GM12878 (cell line): ENCODE data around the gene HTD2. TPM values are rescaled to one million over a fixed set of nuclear protein-coding genes. Genes with fewer than 3 reads are reported as not detected.

Experiments used
- ATAC-seq: fragments of 200-7000 bp; cut with Tn5 transposase; 3 replicates; pipeline ENCODE4 v1.9.1; 2020; ENCODE audit warnings: mild to moderate bottlenecking, moderate library complexity
- BruUV-seq: library from RNA; stranded (reverse); fragments of 400-500 nt; replicated peaks from 2 replicates; lab custom pipeline; 2021; lab: Mats Ljungman, UMichigan
- CTCF ChIA-PET: fragments of 300-600 bp; sonication (Branson Sonifier 250); formaldehyde crosslinking; extraction: SDS; loops from one replicate; lab custom pipeline; 2021; ENCODE audit warnings: inconsistent platforms; lab: Yijun Ruan, JAX
- POLR2A ChIA-PET: fragments of 350-600 bp; formaldehyde crosslinking; extraction: SDS; loops from one replicate; lab custom pipeline; 2021; ENCODE audit warnings: inconsistent platforms; lab: Charles Lee
- RAD21 ChIA-PET: fragments of 300-600 bp; sonication (Branson Sonifier 250); formaldehyde crosslinking; loops from one replicate; lab custom pipeline; 2023; ENCODE audit warnings: antibody characterized with exemption; ENCODE audit not compliant: unreplicated experiment; lab: Charles Lee
- SMC1A ChIA-PET: fragments of 300-600 bp; sonication (Branson Sonifier 250); formaldehyde crosslinking; loops from one replicate; lab custom pipeline; 2023; ENCODE audit not compliant: unreplicated experiment, uncharacterized antibody; lab: Charles Lee
- DNase-seq: peaks from one replicate; pipeline ENCODE4 v3.0.0-alpha.2; 2011; ENCODE audit warnings: low read depth, low spot score
- FAIRE-seq: peaks from 3 replicates; lab custom pipeline; 2011; peaks lifted over from hg19 to GRCh38; lab: Jason Lieb, UNC
- H2AFZ ChIP-seq: 2 replicates; pipeline ENCODE4 v1.6.0; 2011; ENCODE audit warnings: low read depth, low read length, control low read depth; ENCODE audit not compliant: control insufficient read depth
- H3K27ac ChIP-seq: 2 replicates; pipeline ENCODE4 v1.5.1; 2011; ENCODE audit warnings: control low read depth; ENCODE audit not compliant: control insufficient read depth, insufficient read depth
- H3K27me3 ChIP-seq, 2 experiments: replicated peaks in 1 of 2; 2 replicates each; pipeline versions ENCODE4 v1.6.0 to v1.6.1; 2011; ENCODE audit warnings: low read length in 1 of 2; ENCODE audit not compliant: control insufficient read depth in 2 of 2, insufficient read depth in 2 of 2
- H3K36me3 ChIP-seq, 2 experiments: 2 replicates each; pipeline ENCODE4 v1.5.1; 2011; ENCODE audit warnings: low read length in 1 of 2; ENCODE audit not compliant: control insufficient read depth in 2 of 2, insufficient read depth in 2 of 2
- H3K4me1 ChIP-seq: 2 replicates; pipeline ENCODE4 v1.6.1; 2011; ENCODE audit warnings: mild to moderate bottlenecking, low read length, moderate library complexity, mixed read lengths; ENCODE audit not compliant: control insufficient read depth, insufficient read depth
- H3K4me2 ChIP-seq: 2 replicates; pipeline ENCODE4 v1.6.0; 2011; ENCODE audit warnings: control low read depth; ENCODE audit not compliant: control insufficient read depth, insufficient read depth
- H3K4me3 ChIP-seq: fragments of 200-600 bp; sonication (generic); 2 replicates; pipeline ENCODE4 v1.5.1; 2016
- H3K79me2 ChIP-seq: 2 replicates; pipeline ENCODE4 v1.6.0; 2011; ENCODE audit warnings: low read length; ENCODE audit not compliant: control insufficient read depth, insufficient read depth
- H3K9ac ChIP-seq: 2 replicates; pipeline ENCODE4 v1.8.0; 2011; ENCODE audit warnings: low read length, control low read depth, mixed read lengths; ENCODE audit not compliant: control insufficient read depth, insufficient read depth
- H3K9me3 ChIP-seq: replicated peaks from 3 replicates; pipeline ENCODE4 v1.5.1; 2011; ENCODE audit warnings: mild to moderate bottlenecking, low read length; ENCODE audit not compliant: control insufficient read depth, insufficient read depth
- H4K20me1 ChIP-seq: 2 replicates; pipeline ENCODE4 v1.6.0; 2011; ENCODE audit not compliant: control insufficient read depth, insufficient read depth
- HSF1 ChIP-seq: fragments of 150-350 bp; IDR thresholded peaks from 2 replicates; pipeline ENCODE4 v1.6.1; 2014; ENCODE audit warnings: mild to moderate bottlenecking, low read depth, low read length
- IRF5 ChIP-seq: fragments of 450-650 bp; IDR thresholded peaks from 2 replicates; pipeline ENCODE4 v1.6.1; 2017; ENCODE audit warnings: borderline replicate concordance
- SIN3A ChIP-seq: IDR thresholded peaks from 2 replicates; pipeline ENCODE4 v1.6.1; 2012; ENCODE audit warnings: low read depth, low read length, improper control_type of control experiment
- ZBTB11 ChIP-seq: fragments of 450-650 bp; formaldehyde crosslinking; IDR thresholded peaks from 2 replicates; pipeline ENCODE4 v1.5.0; 2022; ENCODE audit warnings: mild to moderate bottlenecking, missing genetic modification characterization
- ZBTB4 ChIP-seq: fragments of 450-650 bp; formaldehyde crosslinking; IDR thresholded peaks from 2 replicates; pipeline ENCODE4 v1.4.0; 2022; ENCODE audit warnings: mild to moderate bottlenecking, moderate library complexity
- ZNF384 ChIP-seq: IDR thresholded peaks from 2 replicates; pipeline ENCODE4 v1.6.1; 2012; ENCODE audit warnings: low read depth, mild to moderate bottlenecking, low read length, improper control_type of control experiment, borderline replicate concordance
- ZNF592 ChIP-seq: fragments of 450-650 bp; IDR thresholded peaks from 2 replicates; pipeline ENCODE4 v1.6.1; 2017; ENCODE audit warnings: mild to moderate bottlenecking, moderate library complexity
- WGBS: methylation state at CpG from one replicate; pipeline ENCODE4 v1.1.6; 2016; ENCODE audit warnings: low lambda C conversion rate; ENCODE audit not compliant: insufficient replicate concordance, insufficient coverage; ENCODE audit errors: missing lambda C conversion rate; 5-methylcytosine and 5-hydroxymethylcytosine counted together
- in situ Hi-C: fragments of 300-500 bp; cut with MboI; formaldehyde crosslinking; loops from 9 replicates; pipeline ENCODE4 v1.14.3; 2018; ENCODE audit warnings: mixed read lengths
- intact Hi-C: fragments of 100-400 bp; cut with micrococcal nuclease; formaldehyde crosslinking; loops from one replicate; pipeline ENCODE4 v1.14.2; 2022; ENCODE audit not compliant: unreplicated experiment
- polyA plus RNA-seq, 11 experiments: library from polyadenylated mRNA; depleted of rRNA in 4 of 11; unstranded in 6 of 11; stranded (reverse) in 5 of 11; fragments of >200 nt; fragmentation: Nextera tagmentation in 4 of 11; fragmentation: Illumina TruSeq in 1 of 11; extraction: Ambion mirVana in 4 of 11; extraction: Trizol in 1 of 11; gene quantifications; 1 replicate in 1 of 11; 2 replicates in 10 of 11; pipeline versions ENCODE4 v1.2.1 to v1.2.3, GENCODE V29; 2011 to 2016; ENCODE audit warnings: inconsistent platforms in 2 of 11, missing spikeins in 2 of 11, low read depth in 1 of 11
- total RNA-seq, 4 experiments: library from RNA; depleted of rRNA in 3 of 4; stranded (reverse); fragments of >200 nt in 3 of 4; fragmentation: Illumina TruSeq in 1 of 4; extraction: Trizol in 1 of 4; gene quantifications; 2 replicates each; pipeline versions ENCODE4 v1.2.1 to v1.2.3, GENCODE V29; 2013 to 2021

The HTD2 gene
- total and polyA plus RNA-seq, 10 of the 15 experiments (the other 5 are each of a cell fraction or from before 2014, with no cell fraction given) = 5.9 to 24.7 (median 9.5) TPM

- 67% methylated on average over 3 of the region's 3 CpGs for WGBS
- ChIA-PET POLR2A (interaction anchor here (1.3 kb wide), 1 partner anchor 34 kb away, joined by 3 read pairs; the partner anchor contains the start of gene HTD2), CTCF (interaction anchor here (1.0 to 1.2 kb wide), 3 partner anchors 18 to 96 kb away, joined by 3 to 5 read pairs (median 3); partner anchors contain the start of genes HTD2 and RPP14), SMC1A (interaction anchor here (1.0 to 3.7 kb wide), 2 partner anchors 27 to 84 kb away, joined by 3 to 14 read pairs; no protein-coding TSS in a partner anchor), RAD21 (interaction anchor here (1.2 kb wide), 1 partner anchor 27 kb away, joined by 4 read pairs; no protein-coding TSS in a partner anchor)
- in situ Hi-C loops = no loop called here
- no peaks in the 10 kb centered on the region for H3K4me1 ChIP-seq
- H3K36me3 ChIP-seq = peaks cover 0 to 6% of the 10 kb centered on the region in 2 experiments; a peak in 3 of 4 replicates
- H3K4me3 ChIP-seq = no peak overlapping the region
- no peaks in the 10 kb centered on the region for H3K79me2 ChIP-seq
- H3K9ac ChIP-seq = no peak overlapping the region
- H3K27me3 ChIP-seq = no peaks in the 10 kb centered on the region
- H4K20me1 ChIP-seq = no peaks in the 10 kb centered on the region
- FAIRE-seq (no peak), DNase-seq (no peak)
- H2AFZ ChIP-seq = no peak overlapping the region
- H3K4me2 ChIP-seq = no peak overlapping the region
- intact Hi-C loops = no loop called here
- TF ChIP-seq IRF5 = no peak
- TF ChIP-seq HSF1 = no peak
- no peak for TF ChIP-seq ZBTB11
- no peak for TF ChIP-seq ZBTB4 (CRISPR knock-in tag)
- no peak for TF ChIP-seq ZNF384
- TF ChIP-seq SIN3A = no peak
- no peak for TF ChIP-seq ZNF592
- TF ChIP-seq, all 136 proteins: peak for 0
- Histone ChIP-seq H3K27ac (no peak overlapping the region), H3K9me3 (no peaks in the 10 kb centered on the region)
- no TSS peak for BruUV-seq
- ATAC-seq = no peak
These were observed 33.4 kb upstream of the HTD2 start for GRCh38 chr3:58272891-58273290.
